Measurements from ENCODE around the gene CRK.

GRCh38 chr17:1413281-1413791 is 42.7 kb downstream of the CRK start:
- TF ChIP-seq CTCF (IDR thresholded peaks at IDR 0.05): no peak
- no peak for TF ChIP-seq POLR2A (IDR thresholded peaks at IDR 0.05)
- TF ChIP-seq POLR2AphosphoS5 (IDR thresholded peaks at IDR 0.05): peak in 1 of 4 donors; percentile 27

All from sigmoid colon (tissue), 4 donors.